NCI-H1092 treated with DMSO at 0.1 percent for 48 hours (cell line): ENCODE measurements around the gene ZCWPW2.

Experiments
- DNase-seq: peaks from one replicate; lab custom pipeline; 2025; lab: John Stamatoyannopoulos, UW

ZCWPW2 gene

GRCh38 chr3:28348629-28349468 is at the start of gene ZCWPW2, which contains the start of gene AZI2:
Gene ZCWPW2, plus strand, starts transcription at chr3:28348721. Its CDS starts 64,348 bp downstream, at chr3:28413069.
Gene AZI2, minus strand, starts transcription at chr3:28348824. Its CDS starts 8,207 bp downstream, at chr3:28340617.
- peak; percentile 85 for DNase-seq

GRCh38 chr3:28299705-28300104 is 48.8 kb upstream of the ZCWPW2 start:
- no peak for DNase-seq

GRCh38 chr3:28300345-28300962 is 48.1 kb upstream of the ZCWPW2 start:
- no peak for DNase-seq

GRCh38 chr3:28301688-28302087 is 46.8 kb upstream of the ZCWPW2 start:
- no peak for DNase-seq

- DNase-seq, result no peak
These were observed 40.3 kb upstream of the ZCWPW2 start for GRCh38 chr3:28308196-28308595.

- DNase-seq, result no peak
These were observed 32.8 kb upstream of the ZCWPW2 start for GRCh38 chr3:28315711-28316110.

GRCh38 chr3:28316226-28316625 is 32.3 kb upstream of the ZCWPW2 start:
- DNase-seq, result no peak

GRCh38 chr3:28317438-28318022 is 31.0 kb upstream of the ZCWPW2 start:
- DNase-seq, result no peak

- no peak for DNase-seq
These were observed 27.5 kb upstream of the ZCWPW2 start for GRCh38 chr3:28320981-28321380.

- no peak for DNase-seq
These were observed 26.1 kb upstream of the ZCWPW2 start for GRCh38 chr3:28322464-28322863.

- DNase-seq, result no peak
These were observed 22.0 kb upstream of the ZCWPW2 start for GRCh38 chr3:28326458-28326926.

GRCh38 chr3:28328188-28329151 is 20.1 kb upstream of the ZCWPW2 start:
- DNase-seq, result peak; percentile 2

GRCh38 chr3:28334552-28334951 is 14.0 kb upstream of the ZCWPW2 start:
- DNase-seq, result no peak

GRCh38 chr3:28335246-28335645 is 13.3 kb upstream of the ZCWPW2 start:
- DNase-seq, result no peak

- no peak for DNase-seq
These were observed 11.3 kb upstream of the ZCWPW2 start for GRCh38 chr3:28337230-28337629.

- no peak for DNase-seq
These were observed 5.4 kb upstream of the ZCWPW2 start for GRCh38 chr3:28343144-28343543.

GRCh38 chr3:28345690-28346089 is 2.8 kb upstream of the ZCWPW2 start:
- DNase-seq, result no peak

- no peak for DNase-seq
These were observed 902 bp upstream of the ZCWPW2 start for GRCh38 chr3:28347374-28348264.

GRCh38 chr3:28348265-28348628 is 274 bp upstream of the ZCWPW2 start:
- DNase-seq, result no peak

- no peak for DNase-seq
These were observed 1.0 kb downstream of the ZCWPW2 start for GRCh38 chr3:28349469-28350000.
